Measurements from ENCODE around the gene KRIT1. TPM values are rescaled to one million over a fixed set of nuclear protein-coding genes. Genes with fewer than 3 reads are reported as not detected.
"Not testable (repeated sequence)": the region's sequence is repeated elsewhere in the genome, so short reads cannot be mapped to it uniquely, and the experiment has no call there.

The KRIT1 gene
- polyA plus RNA-seq, 4 donors = 12.7 to 53.8 (median 20.8) TPM

GRCh38 chr7:92259062-92259461 is 13.3 kb upstream of the KRIT1 start:
- DNase-seq (no peak), FAIRE-seq (no peak)
- H3K36me3 ChIP-seq (ENCODE audit: control insufficient read depth in 3 of 3, insufficient read depth in 2 of 3, low read depth in 1 of 3, low read length in 3 of 3) = peaks cover 0 to 6% (median 0%) of the 10 kb centered on the region in 3 donors
- 92 to 99% (median 95%) methylated on average over 4 of the region's 4 CpGs for WGBS, 3 donors
- no peak overlapping the region for H3K27ac ChIP-seq (ENCODE audit: low read depth in 1 of 3, low read length in 2 of 3)
- no peaks in the 10 kb centered on the region for H3K27me3 ChIP-seq (ENCODE audit: control insufficient read depth in 3 of 3, insufficient read depth in 3 of 3, low read length in 3 of 3)
- H3K4me3 ChIP-seq (ENCODE audit: low read depth in 1 of 3, low read length in 3 of 3) = no peak overlapping the region
- no peaks in the 10 kb centered on the region for H3K4me1 ChIP-seq (ENCODE audit: control insufficient read depth in 3 of 3, insufficient read depth in 2 of 3, low read depth in 1 of 3, low read length in 2 of 3)
- H3K9me3 ChIP-seq (ENCODE audit: control insufficient read depth in 2 of 2, insufficient read depth in 1 of 2, low read depth in 1 of 2, low read length in 1 of 2) = peaks cover 0 to 9% of the 10 kb centered on the region in 2 donors

- Histone ChIP-seq H3K27me3 (ENCODE audit: control insufficient read depth in 3 of 3, insufficient read depth in 3 of 3, low read length in 3 of 3) (no peaks in the 10 kb centered on the region), H3K9me3 (ENCODE audit: control insufficient read depth in 2 of 2, insufficient read depth in 1 of 2, low read depth in 1 of 2, low read length in 1 of 2) (peaks cover 0 to 7% of the 10 kb centered on the region in 2 donors), H3K4me1 (ENCODE audit: control insufficient read depth in 3 of 3, insufficient read depth in 2 of 3, low read depth in 1 of 3, low read length in 2 of 3) (no peaks in the 10 kb centered on the region), H3K4me3 (ENCODE audit: low read depth in 1 of 3, low read length in 3 of 3) (no peak overlapping the region), H3K27ac (ENCODE audit: low read depth in 1 of 3, low read length in 2 of 3) (no peak overlapping the region), H3K36me3 (ENCODE audit: control insufficient read depth in 3 of 3, insufficient read depth in 2 of 3, low read depth in 1 of 3, low read length in 3 of 3) (peaks cover 0 to 7% (median 0%) of the 10 kb centered on the region in 3 donors)
- WGBS, 3 donors = 83 to 94% (median 93%) methylated on average over 4 of the region's 4 CpGs
- DNase-seq (no peak), FAIRE-seq (no peak)
Observed at GRCh38 chr7:92255308-92255707, 9.6 kb upstream of the KRIT1 start.

GRCh38 chr7:92254800-92255199 is 9.1 kb upstream of the KRIT1 start:
- not testable (repeated sequence) for FAIRE-seq; H3K36me3 ChIP-seq (ENCODE audit: control insufficient read depth in 3 of 3, insufficient read depth in 2 of 3, low read depth in 1 of 3, low read length in 3 of 3); H3K27me3 ChIP-seq (ENCODE audit: control insufficient read depth in 3 of 3, insufficient read depth in 3 of 3, low read length in 3 of 3); H3K27ac ChIP-seq (ENCODE audit: low read depth in 1 of 3, low read length in 2 of 3); H3K4me3 ChIP-seq (ENCODE audit: low read depth in 1 of 3, low read length in 3 of 3); DNase-seq; H3K4me1 ChIP-seq (ENCODE audit: control insufficient read depth in 3 of 3, insufficient read depth in 2 of 3, low read depth in 1 of 3, low read length in 2 of 3); H3K9me3 ChIP-seq (ENCODE audit: control insufficient read depth in 2 of 2, insufficient read depth in 1 of 2, low read depth in 1 of 2, low read length in 1 of 2)
- WGBS, 3 donors = 74 to 89% (median 89%) methylated on average over 1 of the region's 1 CpG

GRCh38 chr7:92253251-92253650 is 7.5 kb upstream of the KRIT1 start:
- no peak for DNase-seq
- H3K27ac ChIP-seq (ENCODE audit: low read depth in 1 of 3, low read length in 2 of 3) = no peak overlapping the region
- peaks cover 0 to 4% of the 10 kb centered on the region in 2 donors for H3K9me3 ChIP-seq (ENCODE audit: control insufficient read depth in 2 of 2, insufficient read depth in 1 of 2, low read depth in 1 of 2, low read length in 1 of 2)
- 90 to 96% (median 90%) methylated on average over 1 of the region's 1 CpG for WGBS, 3 donors
- FAIRE-seq = no peak
- H3K36me3 ChIP-seq (ENCODE audit: control insufficient read depth in 3 of 3, insufficient read depth in 2 of 3, low read depth in 1 of 3, low read length in 3 of 3) = peaks cover 0 to 2% (median 0%) of the 10 kb centered on the region in 3 donors
- H3K27me3 ChIP-seq (ENCODE audit: control insufficient read depth in 3 of 3, insufficient read depth in 3 of 3, low read length in 3 of 3) = no peaks in the 10 kb centered on the region
- no peak overlapping the region for H3K4me3 ChIP-seq (ENCODE audit: low read depth in 1 of 3, low read length in 3 of 3)
- peaks cover 0 to under 1% (median 0%) of the 10 kb centered on the region in 3 donors for H3K4me1 ChIP-seq (ENCODE audit: control insufficient read depth in 3 of 3, insufficient read depth in 2 of 3, low read depth in 1 of 3, low read length in 2 of 3)

GRCh38 chr7:92251181-92251580 is 5.5 kb upstream of the KRIT1 start:
- FAIRE-seq = no peak
- 79 to 93% (median 88%) methylated on average over 1 of the region's 1 CpG for WGBS, 3 donors
- peaks cover 0 to 4% of the 10 kb centered on the region in 2 donors for H3K9me3 ChIP-seq (ENCODE audit: control insufficient read depth in 2 of 2, insufficient read depth in 1 of 2, low read depth in 1 of 2, low read length in 1 of 2)

GRCh38 chr7:92250603-92251002 is 4.9 kb upstream of the KRIT1 start:
- DNase-seq = no peak
- no peak for FAIRE-seq

More at GRCh38 chr7:92251181-92251580, 5.5 kb upstream of the KRIT1 start:
- Histone ChIP-seq H3K27me3 (ENCODE audit: control insufficient read depth in 3 of 3, insufficient read depth in 3 of 3, low read length in 3 of 3) (no peaks in the 10 kb centered on the region), H3K4me1 (ENCODE audit: control insufficient read depth in 3 of 3, insufficient read depth in 2 of 3, low read depth in 1 of 3, low read length in 2 of 3) (peaks cover 0 to 7% (median 0%) of the 10 kb centered on the region in 3 donors), H3K27ac (ENCODE audit: low read depth in 1 of 3, low read length in 2 of 3) (no peak overlapping the region), H3K36me3 (ENCODE audit: control insufficient read depth in 3 of 3, insufficient read depth in 2 of 3, low read depth in 1 of 3, low read length in 3 of 3) (peaks cover 0 to 2% (median 0%) of the 10 kb centered on the region in 3 donors), H3K4me3 (ENCODE audit: low read depth in 1 of 3, low read length in 3 of 3) (no peak overlapping the region)
- no peak for DNase-seq

GRCh38 chr7:92246360-92247101 is 817 bp upstream of the KRIT1 start:
- Histone ChIP-seq H3K27me3 (ENCODE audit: control insufficient read depth in 3 of 3, insufficient read depth in 3 of 3, low read length in 3 of 3) (no peaks in the 10 kb centered on the region), H3K4me3 (ENCODE audit: low read depth in 1 of 3, low read length in 3 of 3) (peak overlapping the region; percentile 74 to 87 (median 82)), H3K9me3 (ENCODE audit: control insufficient read depth in 2 of 2, insufficient read depth in 1 of 2, low read depth in 1 of 2, low read length in 1 of 2) (no peaks in the 10 kb centered on the region), H3K36me3 (ENCODE audit: control insufficient read depth in 3 of 3, insufficient read depth in 2 of 3, low read depth in 1 of 3, low read length in 3 of 3) (peaks cover 0 to 3% (median 0%) of the 10 kb centered on the region in 3 donors), H3K4me1 (ENCODE audit: control insufficient read depth in 3 of 3, insufficient read depth in 2 of 3, low read depth in 1 of 3, low read length in 2 of 3) (peaks cover 0 to 10% (median 0%) of the 10 kb centered on the region in 3 donors), H3K27ac (ENCODE audit: low read depth in 1 of 3, low read length in 2 of 3) (peak overlapping the region in 2 of 3 donors; percentile 87 to 99)
- DNase-seq (peak in 1 of 2 donors; percentile 34), FAIRE-seq (no peak)
- 0% methylated on average over 28 to 35 of the region's 35 CpGs for WGBS, 3 donors

More at GRCh38 chr7:92250603-92251002, 4.9 kb upstream of the KRIT1 start:
- peaks cover 0 to 4% of the 10 kb centered on the region in 2 donors for H3K9me3 ChIP-seq (ENCODE audit: control insufficient read depth in 2 of 2, insufficient read depth in 1 of 2, low read depth in 1 of 2, low read length in 1 of 2)
- H3K4me1 ChIP-seq (ENCODE audit: control insufficient read depth in 3 of 3, insufficient read depth in 2 of 3, low read depth in 1 of 3, low read length in 2 of 3) = peaks cover 0 to 7% (median 0%) of the 10 kb centered on the region in 3 donors
- no peaks in the 10 kb centered on the region for H3K27me3 ChIP-seq (ENCODE audit: control insufficient read depth in 3 of 3, insufficient read depth in 3 of 3, low read length in 3 of 3)
- no peak overlapping the region for H3K27ac ChIP-seq (ENCODE audit: low read depth in 1 of 3, low read length in 2 of 3)
- H3K4me3 ChIP-seq (ENCODE audit: low read depth in 1 of 3, low read length in 3 of 3) = no peak overlapping the region
- H3K36me3 ChIP-seq (ENCODE audit: control insufficient read depth in 3 of 3, insufficient read depth in 2 of 3, low read depth in 1 of 3, low read length in 3 of 3) = peaks cover 0 to 2% (median 0%) of the 10 kb centered on the region in 3 donors

GRCh38 chr7:92244808-92245486 is 767 bp downstream of the KRIT1 start:
- FAIRE-seq (no peak), DNase-seq (no peak)
- Histone ChIP-seq H3K36me3 (ENCODE audit: control insufficient read depth in 3 of 3, insufficient read depth in 2 of 3, low read depth in 1 of 3, low read length in 3 of 3) (peaks cover 0 to 3% (median 2%) of the 10 kb centered on the region in 3 donors), H3K4me3 (ENCODE audit: low read depth in 1 of 3, low read length in 3 of 3) (peak overlapping the region; percentile 74 to 87 (median 82)), H3K27me3 (ENCODE audit: control insufficient read depth in 3 of 3, insufficient read depth in 3 of 3, low read length in 3 of 3) (no peaks in the 10 kb centered on the region), H3K27ac (ENCODE audit: low read depth in 1 of 3, low read length in 2 of 3) (peak overlapping the region; percentile 87 to 99 (median 92)), H3K9me3 (ENCODE audit: control insufficient read depth in 2 of 2, insufficient read depth in 1 of 2, low read depth in 1 of 2, low read length in 1 of 2) (no peaks in the 10 kb centered on the region), H3K4me1 (ENCODE audit: control insufficient read depth in 3 of 3, insufficient read depth in 2 of 3, low read depth in 1 of 3, low read length in 2 of 3) (peaks cover 0 to 10% (median 0%) of the 10 kb centered on the region in 3 donors)
- WGBS, 3 donors = 0 to 2% (median 1%) methylated on average over 11 of the region's 11 CpGs
